Measurements from ENCODE around the gene NLRP5. TPM values are rescaled to one million over a fixed set of nuclear protein-coding genes. Genes with fewer than 3 reads are reported as not detected.

The NLRP5 gene
- polyA plus RNA-seq, 3 donors: not detected

- H3K9me3 ChIP-seq (replicated peaks in 1 of 2; ENCODE audit: control insufficient read depth in 1 of 2, insufficient read depth in 1 of 2, low read length in 2 of 2): peaks cover 62 to 63% of the 10 kb centered on the region in 2 donors
- 100% methylated on average over 2 of the region's 7 CpGs for WGBS (ENCODE audit: insufficient coverage)
Measured at GRCh38 chr19:55956431-55956830, 30.1 kb upstream of the NLRP5 start.

GRCh38 chr19:55958356-55958755 lies 28.2 kb upstream of the NLRP5 start:
- H3K9ac ChIP-seq (ENCODE audit: insufficient read depth, low read length, poor library complexity, severe bottlenecking): no peak overlapping the region
- peaks cover 18 to 82% (median 60%) of the 10 kb centered on the region in 7 donors for H3K9me3 Mint-ChIP-seq
- no peaks in the 10 kb centered on the region for H3K4me1 ChIP-seq (ENCODE audit: control insufficient read depth in 1 of 2, insufficient read depth in 2 of 2, low read length in 2 of 2)
- H4K20me1 ChIP-seq (ENCODE audit: insufficient read depth, low read length): no peaks in the 10 kb centered on the region
- H3K9me3 ChIP-seq (replicated peaks in 1 of 2; ENCODE audit: control insufficient read depth in 1 of 2, insufficient read depth in 1 of 2, low read length in 2 of 2): peaks cover 59 to 65% of the 10 kb centered on the region in 2 donors
- no peaks in the 10 kb centered on the region for H3K27me3 ChIP-seq (ENCODE audit: control insufficient read depth in 2 of 2, insufficient read depth in 2 of 2, low read length in 2 of 2)
- intact Hi-C loops (cut with micrococcal nuclease): no loop called here
- WGBS (ENCODE audit: insufficient coverage): 100% methylated on average over 1 of the region's 4 CpGs
- H3K36me3 ChIP-seq (replicated peaks in 1 of 2; ENCODE audit: control insufficient read depth in 1 of 2, insufficient read depth in 2 of 2, low read length in 2 of 2): no peaks in the 10 kb centered on the region
- H3K79me2 ChIP-seq (ENCODE audit: insufficient read depth, low read length): no peaks in the 10 kb centered on the region
- peaks cover 0 to 2% (median 0%) of the 10 kb centered on the region in 3 donors for H3K27me3 Mint-ChIP-seq (ENCODE audit: low read depth in 3 of 3)
- no peak overlapping the region for H2AFZ ChIP-seq (ENCODE audit: insufficient read depth, low read depth, low read length, poor library complexity, severe bottlenecking)
- no peaks in the 10 kb centered on the region for H3K4me1 Mint-ChIP-seq
- DNase-seq: no peak
- no peak for TF ChIP-seq CTCF (IDR thresholded peaks at IDR 0.05)
- no peaks in the 10 kb centered on the region for H3K36me3 Mint-ChIP-seq
- no peak overlapping the region for H3K4me3 Mint-ChIP-seq
- no peak overlapping the region for H3K4me2 ChIP-seq (replicated peaks; ENCODE audit: extremely low read depth, low read length, poor library complexity, severe bottlenecking)
- no peak overlapping the region for H3K4me3 ChIP-seq (replicated peaks in 1 of 3; ENCODE audit: low read depth in 2 of 3, low read length in 3 of 3)
- H3K27ac Mint-ChIP-seq: no peak overlapping the region
- H3K27ac ChIP-seq (ENCODE audit: low read depth in 1 of 2, low read length in 2 of 2): no peak overlapping the region

More at GRCh38 chr19:55956431-55956830, 30.1 kb upstream of the NLRP5 start:
- Histone ChIP-seq H3K27ac (ENCODE audit: low read depth in 1 of 2, low read length in 2 of 2) (no peak overlapping the region), H3K36me3 (replicated peaks in 1 of 2; ENCODE audit: control insufficient read depth in 1 of 2, insufficient read depth in 2 of 2, low read length in 2 of 2) (no peaks in the 10 kb centered on the region), H3K4me1 (ENCODE audit: control insufficient read depth in 1 of 2, insufficient read depth in 2 of 2, low read length in 2 of 2) (no peaks in the 10 kb centered on the region), H3K4me2 (replicated peaks; ENCODE audit: extremely low read depth, low read length, poor library complexity, severe bottlenecking) (no peak overlapping the region), H2AFZ (ENCODE audit: insufficient read depth, low read depth, low read length, poor library complexity, severe bottlenecking) (no peak overlapping the region), H3K27me3 (ENCODE audit: control insufficient read depth in 2 of 2, insufficient read depth in 2 of 2, low read length in 2 of 2) (no peaks in the 10 kb centered on the region), H3K4me3 (replicated peaks in 1 of 3; ENCODE audit: low read depth in 2 of 3, low read length in 3 of 3) (no peak overlapping the region), H4K20me1 (ENCODE audit: insufficient read depth, low read length) (no peaks in the 10 kb centered on the region), H3K9ac (ENCODE audit: insufficient read depth, low read length, poor library complexity, severe bottlenecking) (no peak overlapping the region), H3K79me2 (ENCODE audit: insufficient read depth, low read length) (no peaks in the 10 kb centered on the region)
- peaks cover 27 to 83% (median 53%) of the 10 kb centered on the region in 7 donors for H3K9me3 Mint-ChIP-seq
- no peak for TF ChIP-seq CTCF (IDR thresholded peaks at IDR 0.05)
- no peak overlapping the region for H3K27ac Mint-ChIP-seq
- no peaks in the 10 kb centered on the region for H3K4me1 Mint-ChIP-seq
- no peaks in the 10 kb centered on the region for H3K36me3 Mint-ChIP-seq
- peaks cover 0 to 3% (median 0%) of the 10 kb centered on the region in 3 donors for H3K27me3 Mint-ChIP-seq (ENCODE audit: low read depth in 3 of 3)
- intact Hi-C loops (cut with micrococcal nuclease): no loop called here
- DNase-seq: no peak
- H3K4me3 Mint-ChIP-seq: no peak overlapping the region

Data from CD14-positive monocyte (primary cell).